ENCODE data around the gene SELENON.
"Not testable (repeated sequence)": the region's sequence is repeated elsewhere in the genome, so short reads cannot be mapped to it uniquely, and the experiment has no call there.

The SELENON gene

DNA sequence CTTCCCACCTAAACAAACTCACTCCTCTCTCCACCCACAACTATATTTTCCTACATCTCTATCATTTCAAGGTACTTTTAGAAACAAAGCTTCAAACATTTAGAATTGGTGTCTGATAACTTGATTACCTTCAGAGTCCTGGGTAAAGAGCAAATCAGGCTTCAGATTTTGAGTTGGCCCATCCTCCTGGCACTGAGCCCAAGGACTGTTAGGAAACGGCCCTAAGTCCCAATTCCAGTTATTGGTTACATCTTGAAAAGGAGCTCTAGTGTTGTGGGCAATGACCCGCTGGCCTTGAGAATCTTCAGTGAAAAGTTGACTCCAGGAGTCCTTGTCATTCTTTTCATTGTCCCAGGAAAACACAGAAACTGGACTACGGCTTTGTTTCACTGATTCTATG lies 34.9 kb downstream of the SELENON start:
- Histone ChIP-seq H3K18ac (ENCODE audit: low read length) (no peak overlapping the region), H3K14ac (ENCODE audit: low read length) (no peak overlapping the region), H3K4ac (ENCODE audit: low read length) (no peak overlapping the region), H4K91ac (ENCODE audit: low read depth, low read length, poor library complexity) (no peak overlapping the region), H3K4me1 (ENCODE audit: control insufficient read depth in 2 of 2, insufficient read depth in 1 of 2, low read depth in 1 of 2, low read length in 2 of 2) (no peaks in the 10 kb centered on the region), H3K4me2 (ENCODE audit: insufficient read depth, low read length, poor library complexity, severe bottlenecking) (no peak overlapping the region), H3K36me3 (replicated peaks in 1 of 2; ENCODE audit: control insufficient read depth in 2 of 2, insufficient read depth in 2 of 2, low read length in 2 of 2) (peaks cover 24 to 72% of the 10 kb centered on the region in 2 donors), H2BK12ac (ENCODE audit: low read length) (no peak overlapping the region), H2BK15ac (ENCODE audit: low read length) (no peak overlapping the region), H3K9ac (ENCODE audit: low read depth, low read length, poor library complexity) (no peak overlapping the region), H3K4me3 (ENCODE audit: low read length in 2 of 2) (no peak overlapping the region), H3K27me3 (ENCODE audit: control insufficient read depth in 3 of 3, insufficient read depth in 3 of 3, low read depth in 1 of 3, low read length in 3 of 3) (no peaks in the 10 kb centered on the region), H2BK5ac (ENCODE audit: low read length) (no peak overlapping the region), H3K23ac (ENCODE audit: low read depth, low read length, poor library complexity) (no peak overlapping the region), H3K9me3 (replicated peaks in 1 of 2; ENCODE audit: control insufficient read depth in 2 of 2, insufficient read depth in 1 of 2, low read depth in 1 of 2, low read length in 2 of 2) (no peaks in the 10 kb centered on the region), H2AFZ (ENCODE audit: low read length) (no peak overlapping the region), H3K79me1 (ENCODE audit: low read depth, low read length) (no peaks in the 10 kb centered on the region), H4K8ac (ENCODE audit: low read depth, low read length) (no peak overlapping the region), H3K27ac (replicated peaks; ENCODE audit: low read length) (no peak overlapping the region), H2AK5ac (ENCODE audit: low read depth, low read length) (no peak overlapping the region), H2BK120ac (ENCODE audit: low read depth, low read length) (no peak overlapping the region)
- DNase-seq (ENCODE audit: low spot score) = no peak
- WGBS, 2 donors (ENCODE audit: extremely low coverage in 2 of 2, insufficient read length in 2 of 2, insufficient replicate concordance in 1 of 2) = no CpG with 5 or more reads among the region's 3 CpGs

DNA sequence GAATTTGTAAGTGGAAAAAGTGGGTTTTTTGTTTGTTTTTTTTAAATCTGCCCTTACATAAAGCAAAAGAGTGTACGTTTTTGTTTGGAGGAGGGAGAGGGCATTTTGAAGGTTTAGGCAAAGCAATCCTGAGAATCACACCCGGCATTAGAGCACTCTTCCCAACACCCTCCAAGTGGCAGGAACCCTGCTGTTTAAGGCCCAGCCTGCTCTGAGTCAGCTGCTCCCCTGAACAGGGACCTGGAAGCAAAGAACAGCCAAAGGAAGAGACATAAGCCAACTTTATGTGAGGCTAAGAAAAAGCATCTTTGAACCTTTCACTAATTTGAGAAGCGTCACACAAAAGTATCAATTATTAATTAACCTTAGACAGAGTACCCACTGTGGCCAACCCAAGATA lies 36.7 kb downstream of the SELENON start:
- H2BK12ac ChIP-seq (ENCODE audit: low read length) = no peak overlapping the region

DNA sequence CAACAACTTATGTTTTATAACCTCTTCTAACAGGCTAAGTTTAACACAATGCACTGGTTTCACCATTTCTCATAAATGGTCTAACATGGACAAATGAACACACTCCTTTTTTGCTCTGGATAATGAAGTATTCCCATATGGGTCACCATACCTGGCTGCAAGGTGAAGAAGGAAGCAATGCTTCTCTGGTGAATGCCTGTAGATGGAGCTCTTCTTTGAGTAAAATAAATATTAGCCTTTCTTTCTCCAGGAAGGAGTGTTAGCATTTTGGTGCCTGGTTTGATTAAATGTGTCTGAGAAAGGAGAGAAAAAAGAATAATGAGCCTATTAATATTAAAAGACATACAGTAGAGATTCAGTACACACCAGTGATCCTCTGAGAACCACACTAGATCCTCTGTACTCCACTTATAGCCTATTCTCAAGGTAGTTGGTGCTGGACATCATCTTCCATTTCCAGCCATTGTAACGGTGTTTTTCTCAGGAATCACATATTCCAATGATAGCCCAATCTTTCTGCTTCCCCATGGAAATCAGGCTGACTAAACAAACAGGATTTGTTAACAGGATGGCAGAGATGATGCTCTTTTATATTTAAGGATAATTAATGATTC lies 37.4 kb downstream of the SELENON start:
- Histone ChIP-seq H3K27ac (replicated peaks; ENCODE audit: low read length) (no peak overlapping the region), H3K9ac (ENCODE audit: low read depth, low read length, poor library complexity) (no peak overlapping the region), H3K14ac (ENCODE audit: low read length) (no peak overlapping the region), H3K4ac (ENCODE audit: low read length) (no peak overlapping the region), H3K18ac (ENCODE audit: low read length) (no peak overlapping the region), H2BK120ac (ENCODE audit: low read depth, low read length) (no peak overlapping the region), H3K23ac (ENCODE audit: low read depth, low read length, poor library complexity) (no peak overlapping the region), H3K36me3 (replicated peaks in 1 of 2; ENCODE audit: control insufficient read depth in 2 of 2, insufficient read depth in 2 of 2, low read length in 2 of 2) (peaks cover 11 to 47% of the 10 kb centered on the region in 2 donors), H2BK12ac (ENCODE audit: low read length) (no peak overlapping the region), H4K91ac (ENCODE audit: low read depth, low read length, poor library complexity) (no peak overlapping the region), H3K27me3 (ENCODE audit: control insufficient read depth in 3 of 3, insufficient read depth in 3 of 3, low read depth in 1 of 3, low read length in 3 of 3) (no peaks in the 10 kb centered on the region), H3K79me1 (ENCODE audit: low read depth, low read length) (no peaks in the 10 kb centered on the region), H2BK15ac (ENCODE audit: low read length) (no peak overlapping the region), H2BK5ac (ENCODE audit: low read length) (no peak overlapping the region), H4K8ac (ENCODE audit: low read depth, low read length) (no peak overlapping the region), H2AFZ (ENCODE audit: low read length) (no peak overlapping the region), H3K4me3 (ENCODE audit: low read length in 2 of 2) (no peak overlapping the region), H3K4me1 (ENCODE audit: control insufficient read depth in 2 of 2, insufficient read depth in 1 of 2, low read depth in 1 of 2, low read length in 2 of 2) (no peaks in the 10 kb centered on the region), H2AK5ac (ENCODE audit: low read depth, low read length) (no peak overlapping the region), H3K9me3 (replicated peaks in 1 of 2; ENCODE audit: control insufficient read depth in 2 of 2, insufficient read depth in 1 of 2, low read depth in 1 of 2, low read length in 2 of 2) (no peaks in the 10 kb centered on the region), H3K4me2 (ENCODE audit: insufficient read depth, low read length, poor library complexity, severe bottlenecking) (no peak overlapping the region)
- DNase-seq (ENCODE audit: low spot score) = no peak
- no CpG with 5 or more reads among the region's 1 CpG for WGBS, 2 donors (ENCODE audit: extremely low coverage in 2 of 2, insufficient read length in 2 of 2, insufficient replicate concordance in 1 of 2)

More for the DNA sequence above, 36.7 kb downstream of the SELENON start:
- Histone ChIP-seq H3K4ac (ENCODE audit: low read length) (no peak overlapping the region), H2BK120ac (ENCODE audit: low read depth, low read length) (no peak overlapping the region), H2AK5ac (ENCODE audit: low read depth, low read length) (no peak overlapping the region), H3K79me1 (ENCODE audit: low read depth, low read length) (no peaks in the 10 kb centered on the region), H4K8ac (ENCODE audit: low read depth, low read length) (no peak overlapping the region), H3K23ac (ENCODE audit: low read depth, low read length, poor library complexity) (no peak overlapping the region), H2AFZ (ENCODE audit: low read length) (no peak overlapping the region), H3K14ac (ENCODE audit: low read length) (no peak overlapping the region), H3K9me3 (replicated peaks in 1 of 2; ENCODE audit: control insufficient read depth in 2 of 2, insufficient read depth in 1 of 2, low read depth in 1 of 2, low read length in 2 of 2) (no peaks in the 10 kb centered on the region), H3K27me3 (ENCODE audit: control insufficient read depth in 3 of 3, insufficient read depth in 3 of 3, low read depth in 1 of 3, low read length in 3 of 3) (no peaks in the 10 kb centered on the region), H4K91ac (ENCODE audit: low read depth, low read length, poor library complexity) (no peak overlapping the region), H3K9ac (ENCODE audit: low read depth, low read length, poor library complexity) (no peak overlapping the region), H3K27ac (replicated peaks; ENCODE audit: low read length) (no peak overlapping the region), H3K4me1 (ENCODE audit: control insufficient read depth in 2 of 2, insufficient read depth in 1 of 2, low read depth in 1 of 2, low read length in 2 of 2) (no peaks in the 10 kb centered on the region), H3K36me3 (replicated peaks in 1 of 2; ENCODE audit: control insufficient read depth in 2 of 2, insufficient read depth in 2 of 2, low read length in 2 of 2) (peaks cover 15 to 54% of the 10 kb centered on the region in 2 donors), H2BK15ac (ENCODE audit: low read length) (no peak overlapping the region), H3K4me2 (ENCODE audit: insufficient read depth, low read length, poor library complexity, severe bottlenecking) (no peak overlapping the region), H3K18ac (ENCODE audit: low read length) (no peak overlapping the region), H2BK5ac (ENCODE audit: low read length) (no peak overlapping the region), H3K4me3 (ENCODE audit: low read length in 2 of 2) (no peak overlapping the region)
- whole genome bisulfite sequencing, 2 donors (ENCODE audit: extremely low coverage in 2 of 2, insufficient read length in 2 of 2, insufficient replicate concordance in 1 of 2) = no CpG with 5 or more reads among the region's 3 CpGs
- DNase-seq (ENCODE audit: low spot score) = no peak

DNA sequence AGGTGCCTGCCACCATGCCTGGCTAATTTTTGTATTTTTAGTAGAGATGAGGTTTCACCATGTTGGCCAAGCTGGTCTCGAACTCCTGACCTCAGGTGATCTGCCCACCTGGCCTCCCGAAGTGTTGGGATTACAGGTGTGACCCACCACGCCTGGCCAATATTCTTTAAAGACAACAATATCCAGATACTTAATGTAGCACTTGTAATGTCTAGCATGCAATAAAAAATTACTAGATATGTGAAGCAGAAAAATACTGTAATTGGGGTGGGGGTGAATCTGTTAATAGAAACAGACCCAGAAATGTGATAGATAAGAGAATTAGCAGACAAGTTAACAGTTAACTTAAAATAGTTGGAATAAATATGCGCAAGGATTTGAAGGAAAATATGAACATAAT lies 39.8 kb downstream of the SELENON start:
- H3K18ac ChIP-seq (ENCODE audit: low read length); H3K27me3 ChIP-seq (ENCODE audit: control insufficient read depth in 3 of 3, insufficient read depth in 3 of 3, low read depth in 1 of 3, low read length in 3 of 3); H3K4ac ChIP-seq (ENCODE audit: low read length); H2AFZ ChIP-seq (ENCODE audit: low read length); H3K4me3 ChIP-seq (ENCODE audit: low read length in 2 of 2); H3K4me1 ChIP-seq (ENCODE audit: control insufficient read depth in 2 of 2, insufficient read depth in 1 of 2, low read depth in 1 of 2, low read length in 2 of 2); H2BK15ac ChIP-seq (ENCODE audit: low read length); H2BK120ac ChIP-seq (ENCODE audit: low read depth, low read length); H3K27ac ChIP-seq (replicated peaks; ENCODE audit: low read length); H3K9ac ChIP-seq (ENCODE audit: low read depth, low read length, poor library complexity); DNase-seq (ENCODE audit: low spot score); H3K14ac ChIP-seq (ENCODE audit: low read length); H2BK12ac ChIP-seq (ENCODE audit: low read length); H4K91ac ChIP-seq (ENCODE audit: low read depth, low read length, poor library complexity); H2BK5ac ChIP-seq (ENCODE audit: low read length); H3K79me1 ChIP-seq (ENCODE audit: low read depth, low read length); H3K9me3 ChIP-seq (replicated peaks in 1 of 2; ENCODE audit: control insufficient read depth in 2 of 2, insufficient read depth in 1 of 2, low read depth in 1 of 2, low read length in 2 of 2); H2AK5ac ChIP-seq (ENCODE audit: low read depth, low read length); H3K23ac ChIP-seq (ENCODE audit: low read depth, low read length, poor library complexity); H3K4me2 ChIP-seq (ENCODE audit: insufficient read depth, low read length, poor library complexity, severe bottlenecking); H4K8ac ChIP-seq (ENCODE audit: low read depth, low read length): not testable (repeated sequence)
- peaks cover 3 to 24% of the 10 kb centered on the region in 2 donors for H3K36me3 ChIP-seq (replicated peaks in 1 of 2; ENCODE audit: control insufficient read depth in 2 of 2, insufficient read depth in 2 of 2, low read length in 2 of 2)
- WGBS, 2 donors (ENCODE audit: extremely low coverage in 2 of 2, insufficient read length in 2 of 2, insufficient replicate concordance in 1 of 2) = 100% methylated on average over 1 of the region's 4 CpGs; no CpG with 5 or more reads in 1 of the 2 donors

Data from neuronal stem cell (in vitro differentiated cells).